NCI-H2196 (cell line): ENCODE data around the gene BACE1.
"Not testable (repeated sequence)": the region's sequence is repeated elsewhere in the genome, so short reads cannot be mapped to it uniquely, and the experiment has no call there.

Experiments used
- DNase-seq: peaks from one replicate; lab custom pipeline; 2025; ENCODE audit not compliant: unreplicated experiment; lab: John Stamatoyannopoulos, UW

The BACE1 gene

GRCh38 chr11:117278347-117278746 lies 37.7 kb downstream of the BACE1 start:
- DNase-seq = no peak

DNA sequence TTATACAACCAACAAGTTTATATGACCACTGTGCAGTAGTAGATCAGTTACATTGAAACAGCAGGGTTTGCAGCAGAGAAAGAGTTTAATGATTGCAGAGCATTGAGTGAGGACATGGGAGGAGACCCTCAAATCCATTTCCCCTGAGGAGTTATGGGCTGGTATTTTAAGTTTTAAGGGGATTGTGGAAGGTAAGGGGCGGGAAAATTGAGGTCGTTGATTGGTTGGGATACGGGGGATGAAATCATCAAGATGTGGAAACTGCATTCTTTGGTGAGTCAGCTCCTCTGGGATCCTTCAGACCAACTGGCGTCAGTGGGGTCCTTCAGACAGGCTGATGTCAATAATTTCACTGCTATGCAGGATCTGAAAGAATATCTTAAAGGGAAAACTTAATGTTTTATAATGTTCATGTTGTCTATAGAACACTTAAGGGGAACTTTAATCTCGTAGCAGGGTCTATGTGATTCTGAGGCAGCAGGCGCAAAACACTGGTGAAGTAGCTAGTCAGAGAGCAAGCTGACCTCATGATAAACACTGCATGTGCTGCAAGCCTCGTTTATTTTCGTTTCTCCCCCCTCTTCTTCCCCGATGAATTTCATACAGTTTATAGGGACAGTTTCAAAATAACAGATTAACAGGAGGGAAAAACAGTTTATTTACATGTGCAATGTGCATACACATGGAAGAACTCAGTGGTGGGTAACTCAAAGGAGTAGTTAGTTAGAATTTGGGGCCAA lies 42.3 kb downstream of the BACE1 start:
- no peak for DNase-seq

DNA sequence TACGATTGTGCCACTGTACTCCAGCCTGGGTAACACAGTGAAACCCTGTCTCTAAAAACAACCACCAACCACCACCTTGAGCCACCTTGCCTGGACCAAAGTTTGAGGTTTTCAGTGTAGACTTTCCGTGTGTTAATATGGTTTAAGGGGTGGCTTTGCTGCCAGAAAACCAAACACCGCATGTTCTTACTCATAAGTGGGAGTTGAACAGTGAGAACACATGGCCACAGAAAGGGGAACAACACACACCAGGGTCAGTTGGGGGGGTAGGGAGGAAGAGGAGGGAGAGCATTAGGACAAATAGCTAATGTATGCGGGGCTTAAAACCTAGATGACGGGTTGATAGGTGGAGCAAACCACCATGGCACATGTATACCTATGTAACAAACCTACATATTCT lies 43.9 kb downstream of the BACE1 start:
- DNase-seq = not testable (repeated sequence)

- no peak for DNase-seq
Observed at GRCh38 chr11:117271208-117271607, 44.8 kb downstream of the BACE1 start.

GRCh38 chr11:117269856-117270255 lies 46.2 kb downstream of the BACE1 start:
- no peak for DNase-seq

DNA sequence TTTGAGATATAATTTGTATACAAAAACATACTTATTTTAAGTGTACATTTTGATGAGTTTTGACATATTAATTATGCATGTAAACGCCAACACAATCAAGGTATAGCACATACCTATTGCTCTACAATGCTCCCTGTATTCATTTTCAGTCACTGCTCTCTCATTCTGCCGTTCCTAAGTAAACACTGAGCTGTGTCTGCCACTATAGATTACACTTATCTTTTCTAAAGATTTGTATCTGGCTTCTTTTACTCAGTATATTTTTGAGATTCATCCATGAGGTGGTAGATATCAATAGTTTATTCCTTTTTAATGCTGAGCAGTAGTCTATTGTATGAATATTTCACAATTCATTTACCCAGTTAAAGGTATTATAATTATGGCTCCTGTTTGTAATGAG lies 50.3 kb downstream of the BACE1 start:
- DNase-seq = no peak

DNA sequence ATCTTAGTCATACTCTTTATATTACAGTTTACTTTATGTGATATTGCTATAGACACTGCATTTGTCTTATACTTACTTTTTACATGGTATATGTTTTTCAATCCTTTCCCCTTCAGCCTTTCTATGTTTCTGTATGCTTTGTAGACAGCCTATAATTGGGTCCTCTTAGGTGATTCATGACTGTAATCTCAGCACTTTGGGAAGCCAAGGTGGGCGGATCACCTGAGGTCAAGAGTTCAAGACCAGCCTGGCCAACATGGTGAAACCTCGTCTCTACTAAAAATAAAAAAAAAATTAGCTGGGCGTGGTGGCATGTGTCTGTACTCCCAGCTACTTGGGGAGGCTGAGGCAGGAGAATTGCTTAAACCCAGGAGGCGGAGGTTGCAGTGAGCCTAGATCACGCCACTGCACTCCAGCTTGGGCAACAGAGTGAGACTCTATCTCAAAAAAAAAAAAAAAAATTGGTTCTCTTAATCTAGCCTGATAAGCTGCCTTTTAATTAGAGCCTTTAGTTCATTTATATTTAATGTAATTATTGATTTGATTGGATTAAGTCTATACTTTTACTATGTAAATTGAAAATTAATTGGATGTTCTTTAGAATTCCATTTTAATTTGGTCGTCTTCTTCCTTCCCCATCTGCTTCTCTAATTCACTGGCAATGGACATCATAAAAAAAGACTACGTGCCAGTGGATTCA lies 51.3 kb downstream of the BACE1 start:
- DNase-seq = not testable (repeated sequence)

DNA sequence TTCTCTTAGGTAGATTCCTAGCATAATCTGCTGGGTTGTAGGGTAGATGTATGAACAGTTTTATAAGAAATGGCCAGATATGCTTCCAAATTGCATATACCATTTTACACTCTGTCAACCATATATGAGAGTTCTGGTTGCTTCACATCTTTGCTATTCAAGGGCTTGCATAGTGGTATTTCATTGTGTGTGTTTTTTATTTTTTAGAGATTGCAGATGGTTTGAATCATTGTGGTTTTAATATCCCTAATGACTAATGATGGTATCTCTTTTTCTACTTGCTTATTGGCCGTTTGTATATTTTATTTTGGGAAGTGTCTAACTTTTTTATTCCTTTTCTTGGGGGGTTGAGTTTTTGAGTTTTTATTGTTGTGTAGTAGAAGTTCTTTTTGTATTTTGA lies 56.6 kb downstream of the BACE1 start:
- DNase-seq = no peak

DNA sequence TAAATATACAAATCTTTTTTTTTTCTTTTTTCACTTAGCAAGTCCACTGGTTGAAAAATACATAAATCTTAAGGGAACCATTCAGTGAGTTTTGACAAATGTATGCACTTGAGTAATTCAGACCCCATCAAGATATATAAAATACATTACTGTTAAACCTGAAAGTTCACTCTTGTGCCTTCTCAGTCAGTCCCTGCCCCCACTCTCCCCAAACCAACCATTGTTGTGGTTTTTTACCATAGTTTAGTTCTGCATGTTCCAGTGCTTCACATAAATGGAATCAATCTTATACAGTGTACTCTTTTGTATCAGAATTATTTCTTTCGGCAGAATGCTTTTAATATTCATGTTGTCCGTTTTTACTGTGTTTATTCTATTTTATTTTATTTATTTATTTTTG lies 57.5 kb downstream of the BACE1 start:
- DNase-seq = no peak

GRCh38 chr11:117256573-117256972 lies 59.5 kb downstream of the BACE1 start:
- DNase-seq = no peak

DNA sequence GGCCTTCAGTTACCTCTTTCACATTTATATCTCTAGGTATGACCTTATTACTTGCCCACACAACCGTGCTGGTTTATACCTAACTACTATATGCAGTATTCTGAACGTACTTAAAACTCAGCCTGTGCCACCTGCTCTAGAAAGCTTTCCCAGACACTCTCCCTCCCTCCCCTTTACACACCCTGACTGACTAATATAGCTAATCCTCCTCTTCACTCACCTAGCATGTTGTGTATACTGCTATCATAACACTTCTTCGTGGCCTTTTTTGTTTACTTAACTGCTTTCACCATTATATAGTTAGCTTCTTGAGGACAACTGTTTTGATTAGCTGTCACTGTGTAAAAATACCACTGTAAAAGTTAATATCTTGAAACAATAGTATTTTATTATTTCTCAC lies 60.1 kb downstream of the BACE1 start:
- no peak for DNase-seq

GRCh38 chr11:117251506-117251905 lies 64.5 kb downstream of the BACE1 start:
- no peak for DNase-seq

- no peak for DNase-seq
Observed at GRCh38 chr11:117249571-117249970, 66.5 kb downstream of the BACE1 start.

DNA sequence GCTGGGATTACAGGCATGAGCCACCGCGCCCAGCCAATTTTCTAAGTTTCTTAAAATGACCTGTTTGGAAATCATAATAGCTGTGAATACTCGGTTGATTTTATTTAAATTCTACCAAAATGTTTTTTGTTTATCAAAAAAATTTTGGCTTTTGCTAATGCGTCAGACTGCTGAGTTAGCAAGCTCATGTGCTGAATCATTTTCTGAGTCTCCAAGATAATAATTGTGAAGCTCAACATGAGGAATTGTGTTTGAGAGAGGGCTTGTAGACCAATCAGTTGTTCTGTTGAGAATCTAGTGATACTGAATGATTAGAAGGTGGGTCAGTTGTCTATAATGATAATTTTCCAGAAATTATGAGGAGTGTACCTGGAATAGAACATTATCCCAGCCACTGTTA lies 67.7 kb downstream of the BACE1 start:
- DNase-seq = no peak

- no peak for DNase-seq
Observed at GRCh38 chr11:117239295-117239694, 76.8 kb downstream of the BACE1 start.

GRCh38 chr11:117238221-117238620 lies 77.8 kb downstream of the BACE1 start:
- no peak for DNase-seq
